Ecto neural progenitor cell (in vitro differentiated cells): ENCODE measurements around the gene ANO4.
"Not testable (repeated sequence)": the region's sequence is repeated elsewhere in the genome, so short reads cannot be mapped to it uniquely, and the experiment has no call there.

Experiments
- DNase-seq: peaks from one replicate; pipeline ENCODE4 v3.0.0-alpha.2; 2018; ENCODE audit warnings: low spot score

Gene ANO4

GRCh38 chr12:100875156-100875555 is 80.6 kb downstream of the ANO4 start:
- no peak for DNase-seq

DNA sequence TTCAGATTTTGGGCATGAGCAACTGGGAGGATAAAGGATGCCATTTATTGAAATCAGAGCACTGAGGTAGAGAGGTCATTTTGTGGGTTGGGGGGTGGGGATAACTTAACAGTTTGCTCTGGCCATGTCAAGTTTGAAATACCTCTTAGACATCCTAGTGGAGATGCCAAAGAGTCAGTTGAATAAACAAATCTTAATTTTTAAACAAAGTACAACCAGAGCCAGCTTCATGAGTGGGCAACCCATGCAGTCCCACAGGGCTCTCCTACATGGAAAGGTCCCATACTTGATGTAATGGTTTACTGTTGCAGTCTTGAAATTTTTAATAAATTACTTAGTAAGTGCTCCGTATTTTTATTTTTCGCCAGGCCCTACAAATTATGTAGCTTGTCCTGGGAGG is 81.2 kb downstream of the ANO4 start:
- no peak for DNase-seq

GRCh38 chr12:100877776-100878175 is 83.2 kb downstream of the ANO4 start:
- no peak for DNase-seq

DNA sequence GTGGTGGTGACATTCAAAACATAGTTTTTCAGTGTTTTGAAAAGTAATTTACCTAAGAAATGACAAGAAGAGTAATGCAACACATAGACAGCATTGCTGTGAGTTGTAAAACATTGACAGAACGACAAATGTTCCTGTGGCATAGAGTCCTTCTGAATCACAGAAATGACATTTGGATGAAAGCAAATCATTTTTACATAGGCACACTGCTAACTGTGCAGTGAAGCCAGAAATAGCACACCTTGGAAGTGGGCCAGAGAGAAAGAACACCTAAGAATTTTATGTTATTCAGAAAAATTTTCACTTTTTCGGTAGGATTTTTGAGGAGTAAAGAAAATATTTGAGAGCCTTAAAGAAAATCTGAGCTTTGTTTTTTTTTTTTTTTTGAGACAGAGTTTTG is 100.6 kb downstream of the ANO4 start:
- no peak for DNase-seq

- DNase-seq, result no peak
These were observed 101.6 kb downstream of the ANO4 start for GRCh38 chr12:100896192-100896591.

DNA sequence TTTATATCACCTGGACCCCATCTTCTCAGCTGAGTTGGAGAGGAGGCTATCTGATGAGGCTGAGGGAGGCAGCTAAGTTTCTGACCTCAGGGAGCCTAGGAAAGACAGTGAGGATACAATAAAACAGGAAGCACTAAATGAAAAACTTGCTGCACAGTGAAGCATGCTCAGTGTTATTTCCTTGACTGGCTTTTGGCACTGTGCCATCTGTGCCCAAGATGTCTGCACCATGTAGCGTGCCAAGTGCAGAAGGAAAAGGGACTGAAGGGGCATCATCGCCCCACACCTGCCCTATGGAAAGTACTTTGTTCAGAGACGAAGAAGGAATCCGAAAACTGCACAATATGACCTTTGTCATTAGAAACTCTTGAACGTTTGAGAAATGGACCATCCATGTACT is 102.7 kb downstream of the ANO4 start:
- no peak for DNase-seq

- DNase-seq, result no peak
These were observed 104.7 kb downstream of the ANO4 start for GRCh38 chr12:100899301-100899700.

DNA sequence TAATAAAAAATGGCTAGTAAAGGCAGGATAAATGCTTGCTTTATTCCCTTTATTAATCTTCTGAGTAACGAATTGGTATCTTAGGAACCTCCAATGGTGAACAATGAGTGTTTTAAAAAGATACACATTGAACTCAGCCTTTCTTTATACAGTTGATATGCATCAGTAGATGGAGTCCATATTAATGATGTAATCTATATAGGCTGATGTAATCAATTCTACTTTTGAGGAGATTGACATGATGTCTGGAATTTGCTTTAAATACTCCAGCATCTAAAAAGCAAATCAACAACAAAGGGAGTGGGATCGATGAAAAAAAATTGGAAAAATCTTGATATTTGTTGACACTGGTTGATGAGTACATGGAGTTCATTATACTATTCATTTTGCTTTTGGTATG is 106.2 kb downstream of the ANO4 start:
- DNase-seq, result no peak

- DNase-seq, result no peak
These were observed 106.7 kb downstream of the ANO4 start for GRCh38 chr12:100901266-100901665.

DNA sequence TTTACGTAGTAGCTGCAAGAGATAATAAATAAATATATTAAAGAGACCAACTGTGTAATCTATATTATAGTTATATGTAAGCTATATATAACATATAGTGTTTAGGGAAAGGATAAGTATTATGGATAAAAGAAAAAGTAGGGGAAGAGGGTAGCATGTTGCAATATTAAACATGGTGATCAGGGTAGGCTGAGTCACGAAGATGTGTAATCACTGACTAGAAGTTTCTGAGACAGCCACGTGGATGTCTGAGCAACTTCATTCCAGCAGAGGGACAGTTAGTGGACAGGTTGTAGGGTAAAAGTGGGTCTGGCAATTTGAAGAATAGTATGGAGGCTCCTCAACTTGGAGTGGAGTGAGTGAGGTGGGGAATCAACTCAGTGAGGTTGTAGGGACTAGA is 109.7 kb downstream of the ANO4 start:
- DNase-seq, result no peak

GRCh38 chr12:100908501-100908900 is 113.9 kb downstream of the ANO4 start:
- DNase-seq, result no peak

DNA sequence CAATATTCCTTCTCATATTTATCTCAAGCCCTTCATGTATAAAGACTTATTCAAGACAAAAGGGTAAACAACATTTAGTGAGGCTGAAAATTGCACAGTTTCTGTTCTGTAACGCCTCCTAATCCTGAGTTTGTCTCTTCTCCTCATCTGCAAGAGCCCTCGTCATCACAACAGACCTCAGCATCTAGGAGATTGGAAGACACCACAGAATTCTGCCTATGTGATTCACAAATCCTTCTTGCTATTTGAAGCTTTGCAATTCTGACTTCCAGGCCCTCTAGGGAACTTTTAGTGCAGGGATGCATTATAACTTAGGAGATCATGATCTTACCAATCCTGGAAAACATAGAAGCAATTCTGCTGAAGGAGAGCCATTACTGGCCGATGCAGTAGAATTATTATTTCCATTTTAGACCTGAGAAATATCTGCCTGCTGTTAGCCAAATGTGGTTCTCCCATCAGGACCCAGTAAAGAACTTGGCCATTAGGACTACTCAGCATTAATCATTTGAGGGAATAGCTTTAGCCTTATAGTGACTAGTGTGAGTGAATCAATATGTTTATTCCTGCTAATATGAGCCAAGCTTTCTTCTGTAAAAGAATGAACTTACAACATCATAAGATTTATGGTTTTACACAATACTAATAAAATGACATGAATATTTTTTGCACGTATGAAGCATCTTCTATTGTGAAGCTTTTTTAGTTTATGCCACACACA is 119.5 kb downstream of the ANO4 start:
- no peak for DNase-seq

DNA sequence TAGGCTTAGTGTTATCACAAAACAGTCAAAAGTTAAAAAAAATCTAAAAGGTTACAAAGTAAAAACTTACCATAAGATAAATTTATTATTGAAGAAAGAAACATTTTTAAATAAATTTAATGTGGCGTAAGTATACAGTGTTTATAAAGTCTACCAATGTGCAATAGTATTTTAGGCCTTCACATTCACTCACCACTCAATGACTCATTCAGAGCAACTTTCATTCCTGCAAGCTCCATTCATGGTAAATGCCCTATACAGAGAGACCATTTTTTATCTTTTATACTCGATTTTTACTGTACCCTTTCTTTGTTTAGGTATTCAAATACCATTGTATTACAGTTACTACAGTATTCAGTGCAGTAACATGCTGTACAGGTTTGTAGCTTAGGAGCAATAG is 124.5 kb downstream of the ANO4 start:
- DNase-seq, result no peak

DNA sequence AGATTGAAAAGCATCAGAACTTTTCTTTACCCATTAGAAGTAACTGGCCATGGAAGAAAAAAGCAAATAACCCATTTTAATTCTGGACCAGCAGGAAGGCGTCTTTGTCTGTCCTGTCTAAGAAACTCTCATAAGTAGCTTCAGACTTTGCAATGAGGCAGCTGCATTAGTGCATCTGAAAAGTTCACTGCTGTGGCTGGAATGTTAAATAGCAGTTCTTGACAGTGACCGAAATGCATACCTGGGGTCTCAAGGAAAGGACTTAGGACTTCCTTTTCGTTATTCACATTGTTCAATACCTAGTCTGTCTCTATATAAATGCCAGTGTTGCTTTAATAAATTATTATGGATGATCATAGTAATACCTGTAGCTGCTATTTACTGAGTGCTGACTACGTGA is 125.9 kb downstream of the ANO4 start:
- DNase-seq, result no peak

DNA sequence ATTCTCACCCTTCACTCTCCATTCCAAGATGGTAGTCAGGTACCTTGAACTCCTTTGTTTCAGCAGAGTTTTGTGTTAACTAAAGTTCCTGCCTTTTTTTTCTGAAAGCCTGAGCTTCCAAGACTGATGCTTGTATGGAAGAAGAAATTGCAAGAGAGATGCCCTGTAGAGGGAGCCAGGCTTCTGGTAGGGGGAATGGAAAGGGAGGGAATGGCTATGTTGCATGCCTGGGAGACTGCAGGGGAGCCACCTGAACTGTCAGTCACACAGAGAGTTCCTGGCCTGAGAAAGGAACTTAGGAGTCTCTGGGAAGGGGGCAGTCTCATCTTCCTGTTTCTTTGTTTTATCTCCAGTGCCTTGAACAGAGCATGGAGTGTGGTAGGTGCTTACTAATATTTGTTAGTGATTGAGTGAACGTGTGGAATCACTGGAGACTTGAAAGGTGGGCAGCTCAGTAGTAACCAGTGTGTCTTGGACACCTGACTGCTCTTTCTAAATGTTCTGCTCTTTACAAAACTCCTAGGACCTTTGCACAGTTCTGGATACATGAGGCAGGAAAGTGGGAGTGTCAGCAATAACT is 132.2 kb downstream of the ANO4 start:
- DNase-seq, result peak; percentile 75

- no peak for DNase-seq
These were observed 133.2 kb downstream of the ANO4 start for GRCh38 chr12:100927826-100928225.

DNA sequence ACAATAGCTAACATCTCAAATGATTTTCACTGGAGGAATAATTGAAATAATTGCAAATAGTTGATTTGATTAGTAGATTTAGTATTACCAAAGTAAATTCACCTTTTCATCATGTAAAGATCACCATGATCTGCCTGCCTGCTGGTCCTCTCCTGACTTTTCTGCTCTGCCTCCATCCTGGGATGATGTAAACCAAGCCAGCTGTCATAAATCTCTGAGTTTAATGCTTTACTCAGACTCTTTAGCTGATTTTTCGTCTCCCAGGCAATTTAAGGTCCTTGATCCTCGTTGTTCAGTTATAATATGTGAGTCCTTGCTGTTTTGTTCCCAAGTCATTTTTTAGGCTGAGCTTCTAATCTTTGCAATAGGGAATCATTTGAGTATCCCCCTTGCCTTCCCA is 138.0 kb downstream of the ANO4 start:
- no peak for DNase-seq

DNA sequence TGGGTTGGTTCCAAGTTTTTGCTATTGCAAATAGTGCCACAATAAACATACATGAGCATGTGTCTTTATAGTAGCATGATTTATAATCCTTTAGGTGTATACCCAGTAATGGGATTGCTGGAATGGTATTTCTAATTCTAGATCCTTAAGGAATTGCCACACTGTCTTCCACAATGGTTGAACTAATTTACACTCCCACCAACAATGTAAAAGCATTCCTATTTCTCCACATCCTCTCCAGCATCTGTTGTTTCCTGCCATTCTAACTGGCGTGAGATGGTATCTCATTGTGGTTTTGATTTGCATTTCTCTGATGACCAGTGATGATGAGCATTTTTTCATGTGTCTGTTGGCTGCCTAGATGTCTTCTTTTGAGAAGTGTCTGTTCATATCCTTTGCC is 139.0 kb downstream of the ANO4 start:
- DNase-seq, result not testable (repeated sequence)

DNA sequence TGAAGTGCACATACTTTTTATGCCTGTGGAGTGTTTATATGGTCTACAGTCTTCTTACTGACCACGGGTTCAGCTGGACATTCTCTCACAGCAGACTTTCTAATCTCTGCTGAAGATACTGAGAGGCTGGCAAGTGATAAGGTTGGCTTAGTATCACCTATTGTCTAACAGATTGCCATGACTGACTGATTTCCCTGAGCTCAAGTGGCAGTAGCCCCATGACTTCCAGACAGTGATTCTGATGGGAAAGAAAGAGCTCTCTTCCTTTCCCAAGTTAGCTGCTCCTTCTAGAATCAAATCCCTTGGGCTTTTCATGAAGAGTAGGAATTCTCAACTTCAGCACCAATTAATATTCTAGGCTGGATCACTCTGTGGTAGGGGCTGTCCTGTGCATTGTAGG is 141.4 kb downstream of the ANO4 start:
- no peak for DNase-seq

DNA sequence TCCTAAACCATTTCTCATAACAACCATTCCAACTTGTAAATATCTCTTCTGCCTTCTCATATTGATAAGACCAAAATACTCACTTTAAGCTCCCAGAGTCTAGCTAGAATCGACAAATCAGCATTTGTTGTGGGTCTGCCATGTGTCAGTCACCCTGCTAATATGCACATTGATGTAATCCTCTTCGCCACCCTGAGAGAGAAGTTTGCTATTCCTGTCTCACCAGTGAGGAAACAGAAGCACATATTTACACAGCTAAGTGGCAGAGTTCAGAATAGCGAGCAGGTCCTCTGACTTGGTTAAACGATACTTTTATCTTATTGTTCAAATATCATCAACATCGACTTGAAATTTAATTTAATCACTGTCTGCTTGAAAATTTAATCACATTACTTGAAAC is 142.1 kb downstream of the ANO4 start:
- no peak for DNase-seq

- no peak for DNase-seq
These were observed 145.9 kb downstream of the ANO4 start for GRCh38 chr12:100940503-100940902.

GRCh38 chr12:100942984-100943749 is 148.6 kb downstream of the ANO4 start:
- no peak for DNase-seq

DNA sequence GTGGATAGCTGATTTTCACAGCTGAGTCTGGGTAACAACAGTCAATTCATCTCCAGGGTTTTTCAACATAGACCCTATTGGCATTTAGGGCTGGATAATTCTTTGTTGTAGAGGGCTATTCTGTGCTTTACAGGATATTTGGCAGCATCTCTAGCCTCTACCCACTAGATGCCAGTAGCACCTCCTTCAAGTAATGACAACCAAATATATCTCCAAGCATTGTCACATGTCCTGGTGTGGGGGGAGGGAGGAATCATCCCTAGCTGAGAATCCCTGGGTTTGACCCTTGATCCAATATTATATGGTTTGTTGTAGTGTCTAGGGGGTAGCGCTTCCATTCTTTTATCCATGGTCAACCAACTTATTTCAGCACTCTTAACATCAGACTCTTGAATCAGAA is 157.2 kb downstream of the ANO4 start:
- no peak for DNase-seq
